Activated CD4-positive, alpha-beta T cell treated with anti-CD3 and anti-CD28 coated beads for 36 hours (primary cell): ENCODE measurements around the gene XK. TPM values are rescaled to one million over a fixed set of nuclear protein-coding genes. Genes with fewer than 3 reads are reported as not detected.

Experiments used
- ATAC-seq: fragments of 200-7000 bp; cut with Tn5 transposase; one replicate; pipeline ENCODE4 v1.10.0; 2021; ENCODE audit warnings: mild to moderate bottlenecking, moderate library complexity
- CTCF ChIA-PET: fragments of 350-600 bp; sonication (Branson Sonifier 250); formaldehyde crosslinking; loops from one replicate; lab custom pipeline; 2021; ENCODE audit warnings: antibody characterized with exemption; lab: Charles Lee
- POLR2A ChIA-PET: fragments of 350-600 bp; sonication (Branson Sonifier 250); formaldehyde crosslinking; loops from one replicate; lab custom pipeline; 2021; ENCODE audit warnings: antibody characterized with exemption, inconsistent platforms; lab: Charles Lee
- DNase-seq: peaks from one replicate; pipeline ENCODE4 v3.0.0-alpha.2; 2020
- H3K27ac Mint-ChIP-seq: one replicate; pipeline ENCODE4 v1.8.0; 2021; ENCODE audit warnings: mixed read lengths
- H3K27me3 Mint-ChIP-seq: one replicate; pipeline ENCODE4 v1.8.0; 2021; ENCODE audit warnings: mixed read lengths
- H3K36me3 Mint-ChIP-seq: one replicate; pipeline ENCODE4 v1.8.0; 2021; ENCODE audit warnings: low read depth, mixed read lengths
- H3K4me1 Mint-ChIP-seq: one replicate; pipeline ENCODE4 v1.8.0; 2021; ENCODE audit warnings: mixed read lengths
- H3K4me3 Mint-ChIP-seq: one replicate; pipeline ENCODE4 v1.8.0; 2021; ENCODE audit warnings: mild to moderate bottlenecking, moderate library complexity, mixed read lengths
- H3K9me3 Mint-ChIP-seq: one replicate; pipeline ENCODE4 v1.8.0; 2021; ENCODE audit warnings: low read depth, mixed read lengths
- intact Hi-C, 2 experiments: fragments of 100-400 bp; cut with DNase I in 1 of 2; cut with micrococcal nuclease in 1 of 2; formaldehyde crosslinking; loops; one replicate each; pipeline versions ENCODE4 v1.14.2 to v1.15.1; 2022 to 2024; cut with DNase I, micrococcal nuclease
- total RNA-seq, 2 experiments: library from RNA; stranded (reverse); gene quantifications; one replicate each; pipeline ENCODE4 v1.2.3, GENCODE V29; 2021

XK gene
- total RNA-seq, 2 experiments from 2014 or later: 0.07 TPM; not detected in 1

GRCh38 chrX:37781081-37781480 lies 95.5 kb downstream of the XK start:
- Mint-ChIP-seq H3K4me3 (no peak overlapping the region), H3K4me1 (peaks cover 16% of the 10 kb centered on the region), H3K9me3 (no peaks in the 10 kb centered on the region), H3K27ac (no peak overlapping the region), H3K27me3 (no peaks in the 10 kb centered on the region), H3K36me3 (no peaks in the 10 kb centered on the region)
- intact Hi-C loops: no loop called here
- POLR2A ChIA-PET: no interaction called here
- CTCF ChIA-PET: interaction anchor here (1.1 to 1.3 kb wide), 2 partner anchors 32 to 35 kb away, joined by 3 read pairs; no protein-coding TSS in a partner anchor
- DNase-seq (no peak), ATAC-seq (no peak)

Other genes starting within 250 kb of the XK start
- gene LANCL3, start 114.1 kb upstream of the XK start, total RNA-seq: under 1 TPM; 0.18 to 0.21 TPM
- gene CYBB, start 94.3 kb downstream of the XK start, total RNA-seq: not detected
- gene DYNLT3, start 161.8 kb downstream of the XK start, total RNA-seq: 10 to 100 TPM; 16.1 to 16.8 TPM